ENCODE data around the gene MKRN2.

Gene MKRN2

GRCh38 chr3:12579905-12580304 lies 23.0 kb downstream of the MKRN2 start:
- H3K27ac ChIP-seq: no peak overlapping the region
- no peak for TF ChIP-seq ZFX (IDR thresholded peaks at IDR 0.05)

DNA sequence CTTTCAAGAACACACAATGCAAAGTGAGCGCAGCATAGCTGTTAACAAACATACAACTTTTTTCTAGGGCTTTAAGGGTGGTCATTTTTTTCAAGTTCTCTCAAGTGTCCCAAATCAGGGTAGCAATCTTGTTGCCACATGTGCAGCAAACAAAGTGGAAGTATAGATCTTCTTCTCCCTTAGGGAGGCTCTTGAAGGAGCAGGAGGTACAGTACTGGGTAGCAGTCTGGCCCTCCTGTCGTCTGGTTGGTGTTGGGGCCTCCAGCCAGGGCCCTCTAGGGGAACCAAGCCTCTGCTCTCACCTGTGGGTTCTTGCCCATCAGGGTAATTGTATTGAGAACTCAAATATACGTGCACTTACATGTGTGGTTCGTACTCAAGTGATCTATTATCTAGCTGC lies 25.8 kb downstream of the MKRN2 start:
- no peak overlapping the region for H3K27ac ChIP-seq

DNA sequence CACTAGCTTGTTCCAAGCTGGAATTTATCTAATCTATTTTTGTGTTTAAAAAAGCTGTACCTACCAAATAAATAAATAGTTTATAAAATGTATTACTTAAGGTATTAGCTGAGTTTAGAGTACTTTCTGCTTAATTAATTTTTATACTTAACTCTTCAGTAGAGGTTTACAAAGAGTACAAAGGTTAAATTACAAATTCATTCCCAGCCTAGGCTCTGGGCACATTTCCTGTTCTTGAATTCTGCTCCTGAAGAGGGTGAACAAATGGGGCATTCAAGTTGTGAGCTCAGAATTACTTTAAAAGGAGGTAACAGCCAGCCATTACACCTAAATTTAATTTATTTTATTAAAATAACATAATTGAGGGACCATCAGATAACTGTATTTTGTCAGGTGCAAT lies 26.4 kb downstream of the MKRN2 start:
- H3K27ac ChIP-seq: no peak overlapping the region
- TF ChIP-seq CTCF (conservative IDR thresholded peaks at IDR 0.05) (no peak), ZFX (IDR thresholded peaks at IDR 0.05) (no peak)

More for the DNA sequence above, 25.8 kb downstream of the MKRN2 start:
- TF ChIP-seq ZFX (IDR thresholded peaks at IDR 0.05) (no peak), CTCF (conservative IDR thresholded peaks at IDR 0.05) (no peak)

DNA sequence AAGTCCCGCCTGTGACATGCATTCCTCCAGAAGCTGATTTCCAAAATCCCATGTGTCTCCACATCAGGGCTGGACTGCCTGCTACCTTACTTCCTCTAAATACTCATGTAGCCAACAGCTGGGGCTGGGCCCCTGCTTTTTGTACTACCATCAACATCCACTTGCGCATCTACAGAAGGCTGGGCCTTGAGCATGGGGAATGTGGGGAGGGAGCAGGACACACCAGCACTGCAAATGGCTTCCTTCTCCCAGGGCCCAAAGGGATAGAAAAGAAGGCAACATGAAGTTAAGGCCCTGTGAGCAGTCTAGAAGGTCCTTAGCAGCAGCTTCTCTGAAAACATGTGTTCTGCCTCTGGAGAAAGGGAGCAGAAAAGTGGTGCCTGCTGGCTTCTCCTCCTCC lies 27.2 kb downstream of the MKRN2 start:
- TF ChIP-seq ZFX (IDR thresholded peaks at IDR 0.05) (no peak), CTCF (conservative IDR thresholded peaks at IDR 0.05) (no peak)
- H3K27ac ChIP-seq: no peak overlapping the region

DNA sequence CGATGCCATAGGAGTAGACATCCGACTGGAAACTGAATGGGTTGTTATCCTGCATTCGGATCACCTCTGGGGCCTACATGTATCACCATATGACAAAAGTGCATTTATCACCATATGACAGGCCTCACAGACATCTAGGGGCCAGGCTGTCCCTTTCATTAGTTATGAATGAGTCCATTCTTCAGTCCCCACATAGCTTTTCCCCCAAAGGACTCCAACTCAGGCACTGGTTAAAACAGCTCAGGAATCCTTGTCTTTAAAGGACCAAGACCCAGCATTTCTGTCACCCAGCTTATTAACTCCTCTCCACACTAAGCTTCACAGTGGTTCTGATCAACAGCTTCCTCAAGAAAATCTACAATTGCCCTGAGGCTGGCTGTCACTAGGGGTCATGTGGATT lies 28.3 kb downstream of the MKRN2 start:
- no peak overlapping the region for H3K27ac ChIP-seq

GRCh38 chr3:12585970-12586369 lies 29.1 kb downstream of the MKRN2 start:
- no peak for TF ChIP-seq CTCF (conservative IDR thresholded peaks at IDR 0.05)
- no peak for TF ChIP-seq ZFX (IDR thresholded peaks at IDR 0.05)

More for the DNA sequence above, 28.3 kb downstream of the MKRN2 start:
- TF ChIP-seq CTCF (conservative IDR thresholded peaks at IDR 0.05) (no peak), ZFX (IDR thresholded peaks at IDR 0.05) (no peak)

GRCh38 chr3:12586403-12586802 lies 29.5 kb downstream of the MKRN2 start:
- no peak overlapping the region for H3K27ac ChIP-seq
- TF ChIP-seq CTCF (conservative IDR thresholded peaks at IDR 0.05) (no peak), ZFX (IDR thresholded peaks at IDR 0.05) (no peak)

More at GRCh38 chr3:12585970-12586369, 29.1 kb downstream of the MKRN2 start:
- H3K27ac ChIP-seq: no peak overlapping the region
